ENCODE data around the gene SCNN1B.

- TF ChIP-seq CTCF (IDR thresholded peaks at IDR 0.05), result no peak
- TF ChIP-seq POLR2A (IDR thresholded peaks at IDR 0.05), result no peak
These were observed 43.2 kb upstream of the SCNN1B start for GRCh38 chr16:23258919-23259237.

All from breast epithelium (tissue), 3 donors.